ENCODE measurements around the gene VCL.

Gene VCL

DNA sequence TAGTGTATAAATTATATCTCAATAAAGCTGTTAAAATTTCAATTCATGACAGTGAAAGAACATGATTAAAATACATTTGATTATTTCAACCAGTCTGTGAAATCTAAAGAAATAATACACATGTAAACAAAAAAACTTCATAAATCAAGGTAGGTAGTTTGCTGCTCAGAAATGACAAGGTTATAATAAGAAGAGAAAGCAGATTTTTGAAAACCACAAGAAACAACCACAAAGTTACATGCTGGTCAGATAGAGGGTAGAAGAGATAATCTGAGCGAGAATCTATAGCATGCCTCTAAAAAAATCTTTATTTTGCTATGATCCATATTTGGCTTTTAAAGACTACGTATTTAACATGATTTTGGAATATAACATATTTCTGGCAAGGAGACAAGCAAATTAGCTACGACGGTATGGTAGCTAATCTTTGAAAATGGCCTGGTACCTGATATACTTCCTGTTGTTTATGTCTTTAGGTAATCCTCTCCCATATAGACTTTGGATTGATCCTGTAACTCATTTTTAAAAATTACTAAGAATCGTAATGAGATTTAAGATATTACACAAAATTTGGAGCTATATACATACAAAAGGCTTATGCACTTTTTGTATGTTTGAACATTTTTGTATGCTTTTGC, 23.5 kb upstream of the VCL start:
- TF ChIP-seq, protein P1, sequence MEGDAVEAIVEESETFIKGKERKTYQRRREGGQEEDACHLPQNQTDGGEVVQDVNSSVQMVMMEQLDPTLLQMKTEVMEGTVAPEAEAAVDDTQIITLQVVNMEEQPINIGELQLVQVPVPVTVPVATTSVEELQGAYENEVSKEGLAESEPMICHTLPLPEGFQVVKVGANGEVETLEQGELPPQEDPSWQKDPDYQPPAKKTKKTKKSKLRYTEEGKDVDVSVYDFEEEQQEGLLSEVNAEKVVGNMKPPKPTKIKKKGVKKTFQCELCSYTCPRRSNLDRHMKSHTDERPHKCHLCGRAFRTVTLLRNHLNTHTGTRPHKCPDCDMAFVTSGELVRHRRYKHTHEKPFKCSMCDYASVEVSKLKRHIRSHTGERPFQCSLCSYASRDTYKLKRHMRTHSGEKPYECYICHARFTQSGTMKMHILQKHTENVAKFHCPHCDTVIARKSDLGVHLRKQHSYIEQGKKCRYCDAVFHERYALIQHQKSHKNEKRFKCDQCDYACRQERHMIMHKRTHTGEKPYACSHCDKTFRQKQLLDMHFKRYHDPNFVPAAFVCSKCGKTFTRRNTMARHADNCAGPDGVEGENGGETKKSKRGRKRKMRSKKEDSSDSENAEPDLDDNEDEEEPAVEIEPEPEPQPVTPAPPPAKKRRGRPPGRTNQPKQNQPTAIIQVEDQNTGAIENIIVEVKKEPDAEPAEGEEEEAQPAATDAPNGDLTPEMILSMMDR (IDR thresholded peaks at IDR 0.05; ENCODE audit: extremely low read depth, missing control alignments), result no peak
- no peak for DNase-seq (ENCODE audit: low spot score)

DNA sequence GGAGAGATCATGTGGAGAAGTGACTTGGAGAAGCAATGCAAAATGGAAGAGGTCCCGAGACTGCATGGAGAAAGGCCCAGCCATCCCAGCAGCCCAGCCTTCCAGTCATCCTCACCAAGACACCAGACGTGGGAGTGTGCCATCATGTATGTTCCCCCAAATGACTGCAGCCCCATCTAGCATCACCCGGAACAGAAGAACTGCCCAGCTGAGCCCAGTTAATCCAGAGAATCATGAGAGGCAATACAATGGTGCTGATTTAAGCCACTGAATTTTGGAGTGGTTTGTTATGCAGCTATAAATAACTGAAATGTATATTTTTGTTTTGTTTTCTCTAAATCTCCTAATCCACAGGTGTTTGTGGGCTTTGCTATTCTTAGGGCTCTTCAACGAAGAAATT, 22.5 kb upstream of the VCL start:
- TF ChIP-seq, protein P1 (IDR thresholded peaks at IDR 0.05; ENCODE audit: extremely low read depth, missing control alignments), result no peak
- DNase-seq (ENCODE audit: low spot score), result no peak

DNA sequence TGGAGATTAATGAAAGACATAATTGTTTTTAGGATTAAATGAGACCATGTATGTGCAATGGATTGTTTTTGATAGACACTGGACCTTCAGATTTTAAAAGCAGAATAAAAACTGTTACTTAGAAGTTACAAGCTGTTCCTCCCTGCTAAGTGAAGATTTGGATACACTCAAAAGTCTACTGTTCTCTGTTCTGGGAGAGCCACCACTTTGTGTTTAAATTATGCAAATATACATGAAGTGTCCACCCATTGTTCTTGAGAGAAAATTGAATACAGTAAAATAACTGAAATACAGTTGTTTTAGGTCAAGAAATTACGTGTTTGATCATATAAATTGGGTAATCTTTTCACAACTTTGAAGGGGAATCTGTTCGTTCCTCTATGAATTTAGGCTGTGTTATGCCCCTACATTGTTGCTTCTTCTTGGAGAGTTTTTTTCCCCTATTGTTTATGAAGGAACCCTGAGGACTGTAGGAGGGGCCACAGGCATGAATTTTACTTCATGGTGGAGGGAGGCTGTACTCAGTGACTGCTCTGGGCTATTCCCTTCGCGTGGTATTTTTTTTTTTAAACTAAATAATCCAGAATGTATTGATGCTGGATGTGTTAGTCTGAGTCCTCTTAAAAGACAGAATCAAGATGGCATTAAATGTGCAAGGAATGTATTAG, 18.6 kb upstream of the VCL start:
- no peak for DNase-seq (ENCODE audit: low spot score)
- TF ChIP-seq, protein P1 (IDR thresholded peaks at IDR 0.05; ENCODE audit: extremely low read depth, missing control alignments), result no peak

DNA sequence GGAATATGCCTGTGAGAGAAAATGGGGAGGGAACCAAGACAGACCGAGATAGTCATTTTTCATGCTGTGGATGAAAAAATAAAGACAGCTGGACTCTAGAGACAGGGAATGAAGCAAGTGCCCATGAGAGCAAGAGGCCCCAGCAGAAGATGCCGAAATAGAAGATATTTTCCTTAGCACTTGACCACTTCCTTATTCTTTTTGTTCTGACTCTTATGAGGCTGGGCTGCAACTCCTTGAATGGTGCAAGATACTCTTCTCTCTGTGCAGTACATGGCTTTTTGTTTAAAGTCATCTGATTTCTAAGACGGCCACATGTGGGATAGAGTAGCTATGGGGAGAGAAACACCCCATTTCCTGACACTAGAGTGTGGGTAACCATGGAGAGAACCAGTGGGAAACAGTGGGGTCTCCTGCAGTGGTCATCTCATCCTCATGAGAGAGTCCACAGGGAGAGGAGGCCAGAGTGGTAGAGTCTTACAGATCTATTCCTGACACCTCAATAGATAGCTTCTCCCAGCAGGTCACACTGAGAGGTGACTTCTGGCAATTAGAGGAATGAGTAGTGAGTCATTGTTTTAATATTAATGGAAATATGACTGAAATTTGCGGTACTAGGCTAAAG, 18.0 kb upstream of the VCL start:
- no peak for DNase-seq (ENCODE audit: low spot score)
- TF ChIP-seq, protein P1 (IDR thresholded peaks at IDR 0.05; ENCODE audit: extremely low read depth, missing control alignments), result no peak

DNA sequence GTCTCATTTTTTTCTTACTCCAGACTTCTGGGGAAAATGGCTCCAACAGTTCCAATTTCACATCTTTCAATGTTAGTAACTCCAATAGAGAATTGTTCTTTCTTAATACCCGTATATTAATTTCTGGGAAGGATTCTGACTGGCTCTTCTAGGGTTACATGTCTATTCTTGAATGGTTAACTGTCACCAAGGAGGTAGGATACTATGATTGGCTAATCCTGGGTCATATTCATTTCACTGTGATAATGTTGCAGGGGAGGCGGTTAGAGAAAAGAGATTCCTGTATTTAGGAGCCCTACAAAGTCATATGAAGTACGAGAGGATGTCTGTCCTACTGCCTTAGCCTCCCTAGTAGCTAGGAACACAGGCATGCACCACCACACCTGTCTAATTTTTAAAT, 16.1 kb upstream of the VCL start:
- TF ChIP-seq, protein P1 (IDR thresholded peaks at IDR 0.05; ENCODE audit: extremely low read depth, missing control alignments), result no peak
- no peak for DNase-seq (ENCODE audit: low spot score)

DNA sequence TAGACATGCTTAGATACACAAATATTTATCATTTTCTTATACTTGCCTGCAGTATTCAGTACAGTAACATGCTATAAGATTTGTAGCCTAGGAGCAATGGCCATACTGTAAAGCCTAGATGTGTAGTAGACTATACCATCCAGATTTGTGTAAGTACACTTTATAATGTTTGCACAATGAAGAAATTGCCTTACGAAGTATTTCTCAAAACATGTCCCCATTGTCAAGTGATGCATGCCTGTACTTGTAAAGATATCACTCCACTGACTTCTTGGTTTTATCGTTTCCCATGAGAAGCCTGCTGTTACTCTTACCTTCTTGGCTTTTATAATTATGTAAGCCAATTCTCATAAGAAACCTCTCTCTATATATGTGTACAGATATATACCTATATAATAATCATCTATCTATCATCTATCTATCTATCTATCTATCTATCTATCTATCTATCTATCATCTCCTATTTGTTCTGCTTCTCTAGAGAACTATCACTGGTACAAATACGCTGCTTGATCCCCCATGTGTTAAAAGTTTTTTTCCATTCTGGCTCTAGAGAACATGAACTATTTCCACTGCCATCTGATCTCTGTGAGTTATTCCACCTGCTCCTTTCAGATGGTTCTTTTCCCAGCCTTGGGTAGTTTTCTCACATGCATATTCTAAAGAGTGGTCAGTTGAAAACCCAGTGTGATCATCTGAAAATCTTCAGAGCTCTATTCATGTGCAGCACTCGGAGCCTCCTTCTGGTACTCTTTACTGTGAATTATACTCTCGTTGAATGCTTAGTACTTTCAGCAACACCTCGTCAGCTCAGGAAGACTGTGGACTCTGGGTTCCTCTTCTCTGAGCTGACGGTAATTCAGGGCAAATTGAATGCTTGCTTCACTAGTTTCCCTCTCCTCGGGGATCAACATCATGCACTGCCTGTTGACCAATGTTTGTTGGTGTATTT, 14.5 kb upstream of the VCL start:
- TF ChIP-seq, protein P1 (IDR thresholded peaks at IDR 0.05; ENCODE audit: extremely low read depth, missing control alignments), result no peak

More for the DNA sequence above, 14.5 kb upstream of the VCL start:
- no peak for DNase-seq (ENCODE audit: low spot score)
